ENCODE data around the gene UPK2. TPM values are rescaled to one million over a fixed set of nuclear protein-coding genes. Genes with fewer than 3 reads are reported as not detected.

Gene UPK2
- total and polyA plus RNA-seq, 2 of the 13 experiments (the other 11 are each of a cell fraction or from before 2014, with no cell fraction given), result not detected

DNA sequence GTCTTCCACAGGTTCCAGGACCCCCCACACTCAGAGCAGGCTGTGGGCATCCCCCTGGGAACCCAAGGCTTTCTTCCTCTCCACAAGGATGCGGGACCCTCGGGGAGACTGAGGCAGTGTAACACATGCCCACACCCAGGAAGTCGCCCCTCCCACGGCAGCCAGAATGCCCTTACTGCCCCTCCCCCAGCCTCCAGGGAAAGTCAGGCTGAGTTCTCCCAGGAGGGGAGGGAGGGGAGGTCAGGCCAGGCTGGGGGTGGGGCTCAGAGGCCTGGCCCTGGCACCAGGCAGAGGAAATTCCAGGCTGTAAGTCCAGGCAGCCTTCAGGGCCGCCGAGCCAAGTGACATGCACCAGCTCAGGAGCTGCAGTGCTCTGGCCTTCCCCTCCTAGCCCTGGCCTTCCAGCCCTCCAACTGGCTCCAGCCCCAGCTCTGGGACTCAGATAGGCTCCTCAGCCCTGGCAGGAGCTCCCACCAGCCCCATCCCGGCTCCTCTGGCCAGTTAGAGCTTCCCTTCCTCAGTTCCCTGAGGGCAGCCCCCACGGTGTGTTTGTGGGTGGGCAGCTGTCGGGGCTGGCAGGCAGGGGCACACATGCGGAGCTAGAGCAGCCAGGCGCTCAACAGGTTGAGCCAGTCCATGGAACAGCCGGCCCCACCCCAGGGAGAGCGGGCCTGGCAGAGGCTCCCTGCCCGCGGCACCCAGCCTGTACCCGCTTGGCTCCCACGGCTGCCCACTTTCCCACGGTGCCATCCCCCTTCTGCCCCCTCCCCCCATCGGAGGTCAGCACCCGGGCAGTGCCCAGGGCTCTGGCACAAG lies 34.0 kb upstream of the UPK2 start (continued):
- TF ChIP-seq MED1 (CRISPR knock-in tag; IDR thresholded peaks at IDR 0.05) (peak; percentile 34; the same call in 1 of the 2 replicates), ZFX (CRISPR knock-in tag; IDR thresholded peaks at IDR 0.05; ENCODE audit: low read depth) (peak; percentile 77), ZFP37 (CRISPR knock-in tag; IDR thresholded peaks at IDR 0.05; ENCODE audit: borderline replicate concordance) (no peak), KDM3A (CRISPR knock-in tag; IDR thresholded peaks at IDR 0.05; ENCODE audit: low read depth) (peak; percentile 28; the same call in 1 of the 2 replicates), HDAC2 (CRISPR knock-in tag; IDR thresholded peaks at IDR 0.05) (peak; percentile 53), RARA (CRISPR knock-in tag; IDR thresholded peaks at IDR 0.05) (peak; percentile 66), NR2F6 (IDR thresholded peaks at IDR 0.05) (no peak), NR2F6 (CRISPR knock-in tag; IDR thresholded peaks at IDR 0.05) (peak; percentile 59; the same call in 1 of the 2 replicates), GATAD2A (CRISPR knock-in tag; IDR thresholded peaks at IDR 0.05) (peak; percentile 66; the same call in 1 of the 2 replicates), FOXA3 (CRISPR knock-in tag; IDR thresholded peaks at IDR 0.05) (peak; percentile 33; the same call in 1 of the 2 replicates), ZNF556 (CRISPR knock-in tag; IDR thresholded peaks at IDR 0.05; ENCODE audit: borderline replicate concordance) (0 out of 2 replicates have a peak, but pooled peaks have one; percentile 12), BRD4 (CRISPR knock-in tag; IDR thresholded peaks at IDR 0.05) (peak; percentile 47; the same call in 1 of the 2 replicates), ATF7-NPFF (CRISPR knock-in tag; IDR thresholded peaks at IDR 0.05; ENCODE audit: low read depth) (no peak), STAG1 (CRISPR knock-in tag; IDR thresholded peaks at IDR 0.05) (0 out of 2 replicates have a peak, but pooled peaks have one; percentile 3), PPARG (CRISPR knock-in tag; conservative IDR thresholded peaks at IDR 0.05) (peak; percentile 8; the same call in 1 of the 2 replicates), PAWR (CRISPR knock-in tag; IDR thresholded peaks at IDR 0.05; ENCODE audit: borderline replicate concordance) (no peak)
- TF ChIP-seq, protein P1, sequence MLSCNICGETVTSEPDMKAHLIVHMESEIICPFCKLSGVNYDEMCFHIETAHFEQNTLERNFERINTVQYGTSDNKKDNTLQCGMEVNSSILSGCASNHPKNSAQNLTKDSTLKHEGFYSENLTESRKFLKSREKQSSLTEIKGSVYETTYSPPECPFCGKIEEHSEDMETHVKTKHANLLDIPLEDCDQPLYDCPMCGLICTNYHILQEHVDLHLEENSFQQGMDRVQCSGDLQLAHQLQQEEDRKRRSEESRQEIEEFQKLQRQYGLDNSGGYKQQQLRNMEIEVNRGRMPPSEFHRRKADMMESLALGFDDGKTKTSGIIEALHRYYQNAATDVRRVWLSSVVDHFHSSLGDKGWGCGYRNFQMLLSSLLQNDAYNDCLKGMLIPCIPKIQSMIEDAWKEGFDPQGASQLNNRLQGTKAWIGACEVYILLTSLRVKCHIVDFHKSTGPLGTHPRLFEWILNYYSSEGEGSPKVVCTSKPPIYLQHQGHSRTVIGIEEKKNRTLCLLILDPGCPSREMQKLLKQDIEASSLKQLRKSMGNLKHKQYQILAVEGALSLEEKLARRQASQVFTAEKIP (CRISPR knock-in tag; IDR thresholded peaks at IDR 0.05; ENCODE audit: borderline replicate concordance), result no peak
- TF ChIP-seq, protein P2, sequence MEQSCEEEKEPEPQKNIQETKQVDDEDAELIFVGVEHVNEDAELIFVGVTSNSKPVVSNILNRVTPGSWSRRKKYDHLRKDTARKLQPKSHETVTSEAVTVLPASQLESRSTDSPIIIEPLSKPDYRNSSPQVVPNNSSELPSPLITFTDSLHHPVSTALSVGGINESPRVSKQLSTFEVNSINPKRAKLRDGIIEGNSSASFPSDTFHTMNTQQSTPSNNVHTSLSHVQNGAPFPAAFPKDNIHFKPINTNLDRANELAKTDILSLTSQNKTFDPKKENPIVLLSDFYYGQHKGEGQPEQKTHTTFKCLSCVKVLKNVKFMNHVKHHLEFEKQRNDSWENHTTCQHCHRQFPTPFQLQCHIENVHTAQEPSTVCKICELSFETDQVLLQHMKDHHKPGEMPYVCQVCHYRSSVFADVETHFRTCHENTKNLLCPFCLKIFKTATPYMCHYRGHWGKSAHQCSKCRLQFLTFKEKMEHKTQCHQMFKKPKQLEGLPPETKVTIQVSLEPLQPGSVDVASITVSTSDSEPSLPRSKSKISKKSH (CRISPR knock-in tag; IDR thresholded peaks at IDR 0.05; ENCODE audit: borderline replicate concordance), result 0 out of 2 replicates have a peak, but pooled peaks have one; percentile 27
- TF ChIP-seq, protein P3, sequence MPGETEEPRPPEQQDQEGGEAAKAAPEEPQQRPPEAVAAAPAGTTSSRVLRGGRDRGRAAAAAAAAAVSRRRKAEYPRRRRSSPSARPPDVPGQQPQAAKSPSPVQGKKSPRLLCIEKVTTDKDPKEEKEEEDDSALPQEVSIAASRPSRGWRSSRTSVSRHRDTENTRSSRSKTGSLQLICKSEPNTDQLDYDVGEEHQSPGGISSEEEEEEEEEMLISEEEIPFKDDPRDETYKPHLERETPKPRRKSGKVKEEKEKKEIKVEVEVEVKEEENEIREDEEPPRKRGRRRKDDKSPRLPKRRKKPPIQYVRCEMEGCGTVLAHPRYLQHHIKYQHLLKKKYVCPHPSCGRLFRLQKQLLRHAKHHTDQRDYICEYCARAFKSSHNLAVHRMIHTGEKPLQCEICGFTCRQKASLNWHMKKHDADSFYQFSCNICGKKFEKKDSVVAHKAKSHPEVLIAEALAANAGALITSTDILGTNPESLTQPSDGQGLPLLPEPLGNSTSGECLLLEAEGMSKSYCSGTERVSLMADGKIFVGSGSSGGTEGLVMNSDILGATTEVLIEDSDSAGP (CRISPR knock-in tag; IDR thresholded peaks at IDR 0.05; ENCODE audit: borderline replicate concordance), result peak; percentile 9; the same call in 1 of the 2 replicates
- TF ChIP-seq, protein P4, sequence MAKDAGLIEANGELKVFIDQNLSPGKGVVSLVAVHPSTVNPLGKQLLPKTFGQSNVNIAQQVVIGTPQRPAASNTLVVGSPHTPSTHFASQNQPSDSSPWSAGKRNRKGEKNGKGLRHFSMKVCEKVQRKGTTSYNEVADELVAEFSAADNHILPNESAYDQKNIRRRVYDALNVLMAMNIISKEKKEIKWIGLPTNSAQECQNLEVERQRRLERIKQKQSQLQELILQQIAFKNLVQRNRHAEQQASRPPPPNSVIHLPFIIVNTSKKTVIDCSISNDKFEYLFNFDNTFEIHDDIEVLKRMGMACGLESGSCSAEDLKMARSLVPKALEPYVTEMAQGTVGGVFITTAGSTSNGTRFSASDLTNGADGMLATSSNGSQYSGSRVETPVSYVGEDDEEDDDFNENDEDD (CRISPR knock-in tag; IDR thresholded peaks at IDR 0.05; ENCODE audit: borderline replicate concordance), result no peak; the same call in 1 of the 2 replicates
- TF ChIP-seq, protein P5, sequence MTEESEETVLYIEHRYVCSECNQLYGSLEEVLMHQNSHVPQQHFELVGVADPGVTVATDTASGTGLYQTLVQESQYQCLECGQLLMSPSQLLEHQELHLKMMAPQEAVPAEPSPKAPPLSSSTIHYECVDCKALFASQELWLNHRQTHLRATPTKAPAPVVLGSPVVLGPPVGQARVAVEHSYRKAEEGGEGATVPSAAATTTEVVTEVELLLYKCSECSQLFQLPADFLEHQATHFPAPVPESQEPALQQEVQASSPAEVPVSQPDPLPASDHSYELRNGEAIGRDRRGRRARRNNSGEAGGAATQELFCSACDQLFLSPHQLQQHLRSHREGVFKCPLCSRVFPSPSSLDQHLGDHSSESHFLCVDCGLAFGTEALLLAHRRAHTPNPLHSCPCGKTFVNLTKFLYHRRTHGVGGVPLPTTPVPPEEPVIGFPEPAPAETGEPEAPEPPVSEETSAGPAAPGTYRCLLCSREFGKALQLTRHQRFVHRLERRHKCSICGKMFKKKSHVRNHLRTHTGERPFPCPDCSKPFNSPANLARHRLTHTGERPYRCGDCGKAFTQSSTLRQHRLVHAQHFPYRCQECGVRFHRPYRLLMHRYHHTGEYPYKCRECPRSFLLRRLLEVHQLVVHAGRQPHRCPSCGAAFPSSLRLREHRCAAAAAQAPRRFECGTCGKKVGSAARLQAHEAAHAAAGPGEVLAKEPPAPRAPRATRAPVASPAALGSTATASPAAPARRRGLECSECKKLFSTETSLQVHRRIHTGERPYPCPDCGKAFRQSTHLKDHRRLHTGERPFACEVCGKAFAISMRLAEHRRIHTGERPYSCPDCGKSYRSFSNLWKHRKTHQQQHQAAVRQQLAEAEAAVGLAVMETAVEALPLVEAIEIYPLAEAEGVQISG (CRISPR knock-in tag; IDR thresholded peaks at IDR 0.05), result peak; percentile 18; the same call in 1 of the 2 replicates

Measured in HepG2 (cell line).